ENCODE measurements around the gene EVA1B.

EVA1B gene

GRCh38 chr1:36274201-36274600, 49.2 kb downstream of the EVA1B start:
- DNase-seq (ENCODE audit: low spot score) = no peak
- in situ Hi-C loops (cut with MboI; ENCODE audit: low pct_unique_long_range_greater_than_20kb, low sequenced_read_pairs, unreplicated experiment) = no loop called here
- TF ChIP-seq, protein P1, sequence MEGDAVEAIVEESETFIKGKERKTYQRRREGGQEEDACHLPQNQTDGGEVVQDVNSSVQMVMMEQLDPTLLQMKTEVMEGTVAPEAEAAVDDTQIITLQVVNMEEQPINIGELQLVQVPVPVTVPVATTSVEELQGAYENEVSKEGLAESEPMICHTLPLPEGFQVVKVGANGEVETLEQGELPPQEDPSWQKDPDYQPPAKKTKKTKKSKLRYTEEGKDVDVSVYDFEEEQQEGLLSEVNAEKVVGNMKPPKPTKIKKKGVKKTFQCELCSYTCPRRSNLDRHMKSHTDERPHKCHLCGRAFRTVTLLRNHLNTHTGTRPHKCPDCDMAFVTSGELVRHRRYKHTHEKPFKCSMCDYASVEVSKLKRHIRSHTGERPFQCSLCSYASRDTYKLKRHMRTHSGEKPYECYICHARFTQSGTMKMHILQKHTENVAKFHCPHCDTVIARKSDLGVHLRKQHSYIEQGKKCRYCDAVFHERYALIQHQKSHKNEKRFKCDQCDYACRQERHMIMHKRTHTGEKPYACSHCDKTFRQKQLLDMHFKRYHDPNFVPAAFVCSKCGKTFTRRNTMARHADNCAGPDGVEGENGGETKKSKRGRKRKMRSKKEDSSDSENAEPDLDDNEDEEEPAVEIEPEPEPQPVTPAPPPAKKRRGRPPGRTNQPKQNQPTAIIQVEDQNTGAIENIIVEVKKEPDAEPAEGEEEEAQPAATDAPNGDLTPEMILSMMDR (IDR thresholded peaks at IDR 0.05; ENCODE audit: extremely low read depth, insufficient read depth, missing control alignments) = no peak

DNA sequence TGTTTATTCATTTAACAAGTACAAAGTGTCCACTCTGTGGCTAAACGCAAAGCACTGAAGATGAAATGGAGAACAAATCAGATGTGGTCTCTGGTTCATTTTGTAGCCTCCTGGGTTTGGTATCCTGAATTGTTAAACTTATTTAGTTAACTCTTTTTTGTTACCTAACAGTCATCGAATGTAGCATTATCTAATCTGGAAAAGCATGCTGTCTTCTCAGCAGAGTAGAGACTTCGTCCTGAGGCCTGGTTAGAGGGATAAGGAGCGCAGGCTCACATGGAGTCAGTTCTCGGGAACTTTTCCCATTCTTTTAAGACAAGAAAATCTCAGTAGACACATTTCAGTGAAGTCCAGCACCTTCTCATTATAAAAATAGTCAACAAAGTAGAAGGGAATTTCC, 50.4 kb downstream of the EVA1B start:
- in situ Hi-C loops (cut with MboI; ENCODE audit: low pct_unique_long_range_greater_than_20kb, low sequenced_read_pairs, unreplicated experiment) = no loop called here
- no peak for DNase-seq (ENCODE audit: low spot score)
- TF ChIP-seq, protein P1 (IDR thresholded peaks at IDR 0.05; ENCODE audit: extremely low read depth, insufficient read depth, missing control alignments) = no peak
